ENCODE results near the gene RTEL1. TPM values are rescaled to one million over a fixed set of nuclear protein-coding genes. Genes with fewer than 3 reads are reported as not detected.

RTEL1 gene
- total and polyA plus RNA-seq, 2 experiments from 2014 or later, result 14.8 to 14.9 TPM

- peaks cover 5% of the 10 kb centered on the region for H3K4me1 ChIP-seq (ENCODE audit: low read depth)
- H3K27me3 ChIP-seq, result no peaks in the 10 kb centered on the region
- no peak for TF ChIP-seq CTCF (IDR thresholded peaks at IDR 0.05; ENCODE audit: low read depth, low read length)
- H3K4me3 ChIP-seq, result no peak overlapping the region
- DNase-seq (ENCODE audit: low read depth in 1 of 2, low spot score in 1 of 2), result no peak
- no peak overlapping the region for H3K27ac ChIP-seq
- H3K36me3 ChIP-seq, result peaks cover 18% of the 10 kb centered on the region
- H3K9me3 ChIP-seq (ENCODE audit: low read depth), result no peaks in the 10 kb centered on the region
These were observed 45.4 kb downstream of the RTEL1 start for GRCh38 chr20:63703471-63703975.

GRCh38 chr20:63703976-63704748 lies 46.0 kb downstream of the RTEL1 start:
- no peak overlapping the region for H3K27ac ChIP-seq
- no peak overlapping the region for H3K4me3 ChIP-seq
- peaks cover 18% of the 10 kb centered on the region for H3K36me3 ChIP-seq
- H3K9me3 ChIP-seq (ENCODE audit: low read depth), result no peaks in the 10 kb centered on the region
- peaks cover 11% of the 10 kb centered on the region for H3K4me1 ChIP-seq (ENCODE audit: low read depth)
- H3K27me3 ChIP-seq, result no peaks in the 10 kb centered on the region
- DNase-seq (ENCODE audit: low read depth in 1 of 2, low spot score in 1 of 2), result no peak
- TF ChIP-seq CTCF (IDR thresholded peaks at IDR 0.05; ENCODE audit: low read depth, low read length), result no peak

- no peak overlapping the region for H3K27ac ChIP-seq
- H3K4me3 ChIP-seq, result no peak overlapping the region
- H3K4me1 ChIP-seq (ENCODE audit: low read depth), result peaks cover 12% of the 10 kb centered on the region
- no peak for DNase-seq (ENCODE audit: low read depth in 1 of 2, low spot score in 1 of 2)
- H3K27me3 ChIP-seq, result no peaks in the 10 kb centered on the region
- TF ChIP-seq CTCF (IDR thresholded peaks at IDR 0.05; ENCODE audit: low read depth, low read length), result no peak
- no peaks in the 10 kb centered on the region for H3K9me3 ChIP-seq (ENCODE audit: low read depth)
- peaks cover 18% of the 10 kb centered on the region for H3K36me3 ChIP-seq
These were observed 46.6 kb downstream of the RTEL1 start for GRCh38 chr20:63704749-63705117.

GRCh38 chr20:63705232-63706026 lies 47.3 kb downstream of the RTEL1 start:
- Histone ChIP-seq H3K4me3 (no peak overlapping the region), H3K9me3 (ENCODE audit: low read depth) (no peaks in the 10 kb centered on the region), H3K4me1 (ENCODE audit: low read depth) (peaks cover 12% of the 10 kb centered on the region)

More at GRCh38 chr20:63705232-63706026, 47.3 kb downstream of the RTEL1 start:
- no peak for DNase-seq (ENCODE audit: low read depth in 1 of 2, low spot score in 1 of 2)
- H3K36me3 ChIP-seq, result peaks cover 22% of the 10 kb centered on the region
- no peak overlapping the region for H3K27ac ChIP-seq
- H3K27me3 ChIP-seq, result no peaks in the 10 kb centered on the region
- TF ChIP-seq CTCF (IDR thresholded peaks at IDR 0.05; ENCODE audit: low read depth, low read length), result no peak
